GM19351 (cell line): ENCODE data around the gene ZNF74.
"Not testable (repeated sequence)": the region's sequence is repeated elsewhere in the genome, so short reads cannot be mapped to it uniquely, and the experiment has no call there.

ENCODE experiments used
- ATAC-seq: cut with Tn5 transposase; IDR thresholded peaks from one replicate; pipeline ENCODE4 v1.9.1; 2021; ENCODE audit warnings: mild to moderate bottlenecking, moderate library complexity; ENCODE audit not compliant: unreplicated experiment

ZNF74 gene

GRCh38 chr22:20441631-20442484 is 47.9 kb downstream of the ZNF74 start:
- no peak for ATAC-seq

DNA sequence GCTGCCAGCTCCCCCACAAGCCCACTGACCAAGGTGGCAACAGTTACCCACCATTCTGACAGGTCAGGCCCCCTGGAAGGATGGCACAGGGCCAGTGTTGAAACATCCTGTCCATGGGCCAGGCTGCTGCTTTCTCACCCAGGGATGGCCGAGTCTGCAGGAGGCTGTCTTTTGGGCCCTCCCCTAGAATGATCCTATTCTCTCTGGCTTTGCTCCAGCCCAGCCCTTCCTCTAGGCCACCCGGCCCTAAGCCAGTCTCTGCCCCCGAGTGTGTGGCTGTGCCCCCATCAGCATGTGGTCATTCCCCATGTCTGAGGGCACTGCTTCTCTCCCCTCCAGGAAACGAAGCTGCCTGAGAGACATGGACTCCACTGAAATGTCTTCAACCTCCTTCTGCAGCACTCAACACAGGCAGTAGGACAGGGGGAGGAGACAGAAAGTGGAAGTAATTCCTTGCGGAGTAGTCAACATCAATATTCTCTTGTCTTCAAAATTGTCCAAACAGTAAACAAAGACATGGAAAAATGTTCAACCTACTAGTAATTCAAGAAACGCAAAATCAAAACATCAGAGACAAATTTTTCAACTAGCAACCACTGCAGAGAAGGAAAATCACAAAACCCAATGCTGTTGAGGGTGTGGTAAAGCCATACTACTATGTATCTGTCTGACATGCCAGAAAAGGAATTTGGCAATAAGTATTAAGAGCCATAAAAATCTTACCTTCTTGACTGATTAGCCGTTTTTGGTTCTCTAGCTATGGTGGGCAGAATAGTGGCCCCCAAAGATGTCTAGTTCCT is 48.7 kb downstream of the ZNF74 start:
- no peak for ATAC-seq

DNA sequence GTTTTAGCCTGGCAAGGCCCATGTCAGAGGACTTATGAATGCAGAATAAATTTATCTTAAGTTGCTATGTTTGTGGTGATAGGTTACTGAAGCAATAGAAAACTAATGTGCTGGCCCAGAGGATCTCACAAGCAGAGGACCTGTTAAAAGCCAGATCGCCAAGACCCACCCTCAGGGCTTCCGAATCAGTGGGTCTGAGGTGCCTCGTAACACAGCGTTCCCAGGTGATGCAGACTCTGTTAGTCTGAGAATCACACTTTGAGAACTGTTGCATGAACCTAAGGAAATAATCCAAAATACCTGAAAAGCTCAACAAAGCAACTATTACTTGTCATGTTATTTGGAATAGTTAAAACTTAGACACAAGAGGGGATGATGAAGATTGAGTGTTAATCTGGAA is 50.4 kb downstream of the ZNF74 start:
- no peak for ATAC-seq

GRCh38 chr22:20446383-20446970 is 52.5 kb downstream of the ZNF74 start:
- ATAC-seq = no peak

DNA sequence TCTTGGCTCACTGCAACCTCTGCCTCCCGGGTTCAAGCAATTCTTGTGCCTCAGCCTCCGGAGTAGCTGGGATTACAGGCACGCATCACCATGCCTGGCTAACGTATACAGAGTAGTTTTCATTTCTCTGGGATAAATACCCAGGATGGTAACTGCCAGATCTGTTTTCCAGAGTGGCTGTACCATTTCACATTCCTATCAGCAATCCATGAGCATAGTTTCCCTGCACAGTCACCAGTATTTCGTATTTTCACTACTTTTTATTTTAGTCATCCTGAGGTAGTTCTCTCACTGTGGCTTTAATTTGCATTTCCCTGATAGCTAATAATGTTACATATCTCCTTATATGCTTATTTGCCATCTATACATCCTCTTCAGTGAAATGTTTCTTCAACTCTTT is 54.7 kb downstream of the ZNF74 start:
- ATAC-seq = no peak

- no peak for ATAC-seq
Observed at GRCh38 chr22:20449819-20450550, 56.0 kb downstream of the ZNF74 start.

GRCh38 chr22:20450551-20450906 is 56.6 kb downstream of the ZNF74 start:
- ATAC-seq = no peak

- not testable (repeated sequence) for ATAC-seq
Observed at GRCh38 chr22:20451129-20451778, 57.3 kb downstream of the ZNF74 start.

- ATAC-seq = no peak
Observed at GRCh38 chr22:20451920-20452319, 58.0 kb downstream of the ZNF74 start.

DNA sequence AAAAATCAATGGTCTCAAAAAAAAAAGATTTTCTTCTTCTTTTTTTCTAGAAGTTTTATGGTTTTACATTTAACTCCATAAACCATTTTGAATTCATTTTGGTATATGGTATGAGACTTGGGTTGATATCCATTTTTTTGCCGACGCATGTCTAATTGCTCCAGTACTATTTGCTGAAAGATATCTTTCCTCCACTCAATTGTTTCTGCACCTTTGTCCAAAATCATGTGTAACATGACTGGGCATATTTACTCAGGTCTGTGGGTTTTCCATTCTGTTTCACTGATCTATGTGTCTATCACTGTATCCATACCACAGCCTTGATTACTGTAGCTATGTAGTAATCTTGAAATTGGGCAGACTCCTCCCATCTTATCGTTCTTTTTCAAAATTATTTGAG is 59.3 kb downstream of the ZNF74 start:
- ATAC-seq = no peak

DNA sequence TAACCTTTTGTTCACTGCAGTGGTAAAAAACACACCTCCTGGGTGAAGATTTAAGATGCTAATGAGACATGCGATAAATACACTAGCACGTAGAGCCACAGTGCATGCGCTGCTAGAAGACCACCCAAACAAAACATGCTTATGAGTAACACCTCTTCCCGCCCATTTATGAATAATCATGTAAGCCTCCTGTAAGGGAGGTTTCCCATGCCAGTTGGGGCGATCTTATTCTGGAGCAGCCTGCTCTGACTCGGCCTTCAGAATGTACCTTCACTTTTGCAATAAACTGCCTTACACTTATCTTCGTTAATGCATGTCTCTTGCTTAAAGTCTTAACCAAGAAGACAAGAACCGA is 61.7 kb downstream of the ZNF74 start:
- ATAC-seq = no peak

GRCh38 chr22:20456064-20456721 is 62.2 kb downstream of the ZNF74 start:
- peak; percentile 55 for ATAC-seq

- no peak for ATAC-seq
Observed at GRCh38 chr22:20456722-20457076, 62.7 kb downstream of the ZNF74 start.

- ATAC-seq = no peak
Observed at GRCh38 chr22:20457506-20458240, 63.7 kb downstream of the ZNF74 start.
